Rectal smooth muscle tissue (tissue), 1 donor: ENCODE data around the gene COMMD1.

Experiments
- H3K27ac ChIP-seq: one replicate; pipeline ENCODE4 v1.7.0; 2013; ENCODE audit warnings: low read depth, low read length, inconsistent platforms
- H3K27me3 ChIP-seq: one replicate; pipeline ENCODE4 v1.7.0; 2013; ENCODE audit warnings: low read length; ENCODE audit not compliant: control insufficient read depth, insufficient read depth
- H3K36me3 ChIP-seq: one replicate; pipeline ENCODE4 v1.7.0; 2013; ENCODE audit warnings: low read length; ENCODE audit not compliant: control insufficient read depth, insufficient read depth
- H3K4me1 ChIP-seq: one replicate; pipeline ENCODE4 v1.7.0; 2013; ENCODE audit warnings: low read length; ENCODE audit not compliant: control insufficient read depth, insufficient read depth
- H3K4me3 ChIP-seq: one replicate; pipeline ENCODE4 v1.7.0; 2013; ENCODE audit warnings: low read length
- H3K9ac ChIP-seq: one replicate; pipeline ENCODE4 v1.7.0; 2013; ENCODE audit warnings: low read length

COMMD1 gene

GRCh38 chr2:62076980-62077638 lies 171.6 kb downstream of the COMMD1 start:
- Histone ChIP-seq H3K4me3 (no peak overlapping the region), H3K36me3 (no peaks in the 10 kb centered on the region), H3K9ac (no peak overlapping the region), H3K4me1 (peaks cover 5% of the 10 kb centered on the region), H3K27me3 (no peaks in the 10 kb centered on the region), H3K27ac (no peak overlapping the region)

DNA sequence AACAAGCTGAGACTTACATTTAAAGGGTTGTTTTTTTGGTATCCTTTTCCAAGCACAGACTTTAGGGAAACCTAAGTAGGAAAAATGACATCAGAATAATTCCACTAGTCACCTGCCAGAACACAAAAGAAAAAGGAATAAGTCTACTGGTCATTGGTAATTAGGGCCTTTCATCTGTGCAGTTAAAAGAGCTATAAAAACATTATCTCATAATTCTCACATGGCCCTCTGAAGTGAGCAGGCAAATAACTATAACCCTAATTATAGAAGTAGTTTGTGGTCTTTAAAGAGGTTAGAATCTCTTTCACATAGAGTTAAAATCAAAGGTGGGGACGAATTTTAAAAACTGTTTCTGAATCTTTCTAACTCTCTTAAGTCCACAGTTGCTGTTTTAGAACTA lies 179.3 kb downstream of the COMMD1 start:
- Histone ChIP-seq H3K36me3 (no peaks in the 10 kb centered on the region), H3K27ac (no peak overlapping the region), H3K9ac (no peak overlapping the region), H3K27me3 (no peaks in the 10 kb centered on the region), H3K4me3 (no peak overlapping the region), H3K4me1 (no peaks in the 10 kb centered on the region)

- Histone ChIP-seq H3K4me1 (no peaks in the 10 kb centered on the region), H3K27ac (no peak overlapping the region), H3K27me3 (no peaks in the 10 kb centered on the region), H3K9ac (no peak overlapping the region), H3K36me3 (no peaks in the 10 kb centered on the region), H3K4me3 (no peak overlapping the region)
Observed at GRCh38 chr2:62089658-62090057, 184.2 kb downstream of the COMMD1 start.

- no peak overlapping the region for H3K27ac ChIP-seq
- H3K4me1 ChIP-seq = no peaks in the 10 kb centered on the region
- H3K9ac ChIP-seq = no peak overlapping the region
- H3K27me3 ChIP-seq = no peaks in the 10 kb centered on the region
- no peaks in the 10 kb centered on the region for H3K36me3 ChIP-seq
- H3K4me3 ChIP-seq = no peak overlapping the region
Observed at GRCh38 chr2:62091471-62091870, 186.0 kb downstream of the COMMD1 start.

DNA sequence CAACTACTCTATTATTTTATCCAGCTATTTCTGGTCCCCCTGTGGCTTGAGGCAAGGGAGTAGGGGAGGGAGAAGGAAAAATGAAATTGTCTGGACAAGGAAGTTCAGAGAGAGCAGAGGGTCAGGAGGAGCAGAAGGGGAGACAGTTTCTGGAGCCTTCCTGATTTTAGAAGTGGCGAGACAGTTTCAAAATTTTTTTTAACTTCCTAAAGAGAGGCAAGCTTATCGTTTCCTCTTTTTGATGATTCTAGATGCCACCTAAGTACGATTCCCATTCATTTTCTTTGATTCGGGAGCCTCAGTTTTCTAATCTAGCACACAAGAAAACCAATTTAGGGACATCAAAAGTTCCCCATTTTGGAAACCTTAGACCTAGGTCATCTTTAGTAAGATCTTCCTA lies 193.6 kb downstream of the COMMD1 start:
- Histone ChIP-seq H3K27ac (no peak overlapping the region), H3K4me3 (no peak overlapping the region), H3K27me3 (no peaks in the 10 kb centered on the region), H3K9ac (no peak overlapping the region), H3K36me3 (no peaks in the 10 kb centered on the region), H3K4me1 (no peaks in the 10 kb centered on the region)

DNA sequence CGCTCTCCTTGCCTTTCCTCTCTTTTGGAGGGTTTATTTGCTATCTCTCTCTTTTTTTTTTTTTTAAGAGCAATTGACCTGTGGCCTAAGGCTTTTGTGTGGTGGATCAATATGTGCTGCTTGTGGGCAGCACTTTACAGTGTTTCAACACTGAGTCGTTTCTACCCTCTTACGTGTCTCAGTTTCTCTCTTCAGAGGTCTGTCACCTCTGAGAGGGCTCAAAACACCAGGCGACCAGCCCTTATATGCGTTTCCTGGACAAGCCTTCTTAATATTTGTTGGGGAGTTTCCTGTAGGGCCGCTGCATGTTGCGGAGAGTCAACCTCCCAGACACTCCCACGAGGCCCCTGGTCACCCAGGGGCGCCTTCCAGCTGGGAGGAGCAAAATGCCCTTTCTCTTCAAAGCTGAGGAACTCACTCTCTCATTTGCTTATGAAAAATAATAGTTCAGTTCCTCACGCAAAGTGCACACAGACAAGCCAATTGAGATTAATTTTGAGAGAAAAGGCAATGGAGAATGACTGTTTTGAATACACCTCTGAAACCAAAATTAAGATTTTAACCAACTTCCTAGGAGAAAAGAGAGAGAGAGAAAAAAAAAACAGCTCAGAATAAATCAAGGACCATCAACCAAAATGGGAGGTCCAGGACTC lies 194.2 kb downstream of the COMMD1 start:
- Histone ChIP-seq H3K27me3 (no peaks in the 10 kb centered on the region), H3K36me3 (no peaks in the 10 kb centered on the region), H3K9ac (no peak overlapping the region), H3K4me3 (no peak overlapping the region), H3K4me1 (no peaks in the 10 kb centered on the region), H3K27ac (no peak overlapping the region)

DNA sequence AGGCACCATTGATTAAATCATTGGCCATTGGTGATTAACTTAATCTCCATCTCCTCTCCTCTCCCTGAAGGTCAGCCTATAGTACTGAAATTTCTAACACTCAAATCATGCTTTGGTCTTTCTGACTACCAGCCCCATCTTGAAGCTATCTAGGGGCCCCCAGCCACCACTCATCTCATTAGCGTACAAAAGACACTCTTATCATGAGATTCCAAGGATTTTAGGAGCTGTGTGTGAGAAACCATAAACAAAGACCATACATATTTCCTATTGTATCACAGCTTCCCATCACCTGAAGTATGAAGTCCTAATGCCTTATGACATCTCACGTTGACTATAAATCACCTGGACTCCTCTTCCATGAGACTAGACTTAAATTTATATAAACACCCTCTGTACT lies 196.4 kb downstream of the COMMD1 start:
- Histone ChIP-seq H3K27ac (no peak overlapping the region), H3K4me1 (no peaks in the 10 kb centered on the region)

DNA sequence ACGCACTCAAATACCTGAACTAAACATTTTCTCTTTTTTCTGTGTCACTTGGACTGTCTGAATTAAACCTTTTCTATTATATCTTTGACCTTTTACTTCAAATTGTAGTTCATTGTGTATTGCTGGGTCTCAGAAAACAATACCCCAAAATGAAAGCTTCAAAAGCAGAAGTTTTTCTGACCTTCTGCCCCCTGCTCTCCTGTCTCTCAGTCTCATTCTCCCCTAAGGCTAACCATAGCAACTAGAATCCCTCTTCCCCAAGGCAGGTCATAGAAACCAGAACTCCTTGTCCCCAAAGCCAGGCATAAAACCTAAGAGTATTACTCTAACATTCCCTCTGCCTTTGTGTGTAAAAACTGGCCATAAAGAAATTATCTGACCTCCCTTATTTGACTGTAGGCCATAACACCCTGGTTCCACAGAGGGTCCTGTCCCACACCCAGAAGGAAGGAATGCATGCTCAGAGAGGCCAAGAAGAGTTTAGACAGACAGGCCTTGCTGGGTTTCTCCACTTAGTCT lies 197.0 kb downstream of the COMMD1 start:
- H3K4me1 ChIP-seq = no peaks in the 10 kb centered on the region
- no peak overlapping the region for H3K9ac ChIP-seq
- no peak overlapping the region for H3K27ac ChIP-seq
- no peaks in the 10 kb centered on the region for H3K36me3 ChIP-seq
- no peaks in the 10 kb centered on the region for H3K27me3 ChIP-seq
- no peak overlapping the region for H3K4me3 ChIP-seq

More for the DNA sequence above, 196.4 kb downstream of the COMMD1 start:
- no peaks in the 10 kb centered on the region for H3K27me3 ChIP-seq
- H3K4me3 ChIP-seq = no peak overlapping the region
- H3K36me3 ChIP-seq = no peaks in the 10 kb centered on the region
- H3K9ac ChIP-seq = no peak overlapping the region

DNA sequence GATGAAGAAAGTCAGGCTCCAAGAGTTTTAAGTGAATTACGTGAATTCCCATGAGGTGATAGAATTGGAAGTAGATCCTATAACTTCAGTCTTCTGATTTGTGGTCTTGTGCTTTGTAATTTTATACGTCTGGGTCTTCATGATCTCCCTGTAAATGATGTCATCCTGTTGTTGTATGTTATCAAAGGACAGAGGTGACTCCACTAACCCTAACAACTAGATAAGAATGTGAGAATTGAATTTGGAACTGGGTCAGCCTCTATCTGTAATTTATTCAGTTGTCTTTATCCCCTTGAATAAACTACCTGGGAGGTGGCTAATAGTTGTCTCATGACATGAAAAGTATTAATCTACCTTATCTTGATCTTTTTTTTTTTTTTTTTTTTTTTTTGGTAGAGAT lies 204.1 kb downstream of the COMMD1 start:
- H3K27ac ChIP-seq = no peak overlapping the region
- H3K4me3 ChIP-seq = no peak overlapping the region
- H3K36me3 ChIP-seq = no peaks in the 10 kb centered on the region
- peaks cover 10% of the 10 kb centered on the region for H3K4me1 ChIP-seq
- H3K27me3 ChIP-seq = no peaks in the 10 kb centered on the region
- H3K9ac ChIP-seq = no peak overlapping the region

GRCh38 chr2:62110415-62111025 lies 205.0 kb downstream of the COMMD1 start:
- no peak overlapping the region for H3K27ac ChIP-seq
- no peaks in the 10 kb centered on the region for H3K36me3 ChIP-seq
- H3K4me3 ChIP-seq = no peak overlapping the region
- no peaks in the 10 kb centered on the region for H3K27me3 ChIP-seq
- peaks cover 10% of the 10 kb centered on the region for H3K4me1 ChIP-seq
- no peak overlapping the region for H3K9ac ChIP-seq

DNA sequence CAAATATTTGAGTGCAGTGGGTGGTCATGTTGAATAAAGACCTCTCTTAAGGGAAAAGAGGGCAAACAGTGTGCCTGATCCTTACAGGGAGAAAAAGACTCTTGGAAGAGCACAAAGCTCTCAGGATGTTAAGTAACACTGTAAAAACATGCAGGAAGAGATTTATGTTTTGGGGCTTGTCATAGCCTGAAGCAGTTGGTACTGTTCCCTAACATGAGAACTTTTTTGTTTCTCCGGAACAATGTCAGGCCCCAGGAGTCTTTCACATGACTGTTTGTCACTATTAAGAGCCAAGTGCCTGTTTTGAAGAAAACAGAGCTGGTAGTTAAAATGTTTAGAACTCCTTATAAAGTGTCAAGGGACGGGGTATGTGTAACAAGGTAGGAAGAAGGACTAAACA lies 206.7 kb downstream of the COMMD1 start:
- Histone ChIP-seq H3K27ac (peak overlapping the region; percentile 65), H3K27me3 (no peaks in the 10 kb centered on the region), H3K36me3 (no peaks in the 10 kb centered on the region), H3K4me3 (no peak overlapping the region), H3K4me1 (peaks cover 10% of the 10 kb centered on the region), H3K9ac (no peak overlapping the region)

- H3K4me3 ChIP-seq = no peak overlapping the region
- H3K27ac ChIP-seq = no peak overlapping the region
- no peaks in the 10 kb centered on the region for H3K36me3 ChIP-seq
- peaks cover 10% of the 10 kb centered on the region for H3K4me1 ChIP-seq
- H3K27me3 ChIP-seq = no peaks in the 10 kb centered on the region
- H3K9ac ChIP-seq = no peak overlapping the region
Observed at GRCh38 chr2:62114564-62114963, 209.1 kb downstream of the COMMD1 start.
